Suprapubic skin (tissue), 4 donors: ENCODE measurements around the gene MAST4. TPM values are rescaled to one million over a fixed set of nuclear protein-coding genes. Genes with fewer than 3 reads are reported as not detected.
A peak's percentile ranks its signal among the peaks of the same experiment; 100 is the strongest.

Source experiments
- DNase-seq, 2 donors: peaks; one replicate each; pipeline ENCODE4 v3.0.0-alpha.2; 2019; ENCODE audit warnings: low spot score in 2 of 2
- H3K27ac ChIP-seq: fragments of 200-600 bp; sonication (generic); one replicate; pipeline ENCODE4 v1.5.1; 2019
- H3K27me3 ChIP-seq: fragments of 200-600 bp; sonication (generic); one replicate; pipeline ENCODE4 v1.5.1; 2019
- H3K36me3 ChIP-seq: fragments of 200-600 bp; sonication (generic); one replicate; pipeline ENCODE4 v1.5.1; 2019
- H3K4me1 ChIP-seq: fragments of 200-600 bp; sonication (generic); one replicate; pipeline ENCODE4 v1.5.1; 2019
- H3K4me3 ChIP-seq: fragments of 200-600 bp; sonication (generic); one replicate; pipeline ENCODE4 v1.5.1; 2019; ENCODE audit warnings: mild to moderate bottlenecking
- H3K9me3 ChIP-seq: fragments of 200-600 bp; sonication (generic); one replicate; pipeline ENCODE4 v1.5.1; 2019
- EP300 ChIP-seq: sonication (generic); formaldehyde crosslinking; IDR thresholded peaks from one replicate; pipeline ENCODE4 v1.6.1; 2017; ENCODE audit warnings: antibody characterized with exemption
- POLR2A ChIP-seq, 2 donors: fragments of 450-650 bp; IDR thresholded peaks; one replicate each; pipeline ENCODE4 v1.6.1; 2017; ENCODE audit warnings: antibody characterized with exemption in 2 of 2, mild to moderate bottlenecking in 2 of 2, moderate library complexity in 2 of 2
- POLR2AphosphoS5 ChIP-seq, 3 donors: sonication (generic); formaldehyde crosslinking; IDR thresholded peaks; one replicate each; pipeline ENCODE4 v1.6.1; 2017; ENCODE audit warnings: antibody characterized with exemption in 3 of 3
- WGBS: methylation state at CpG from one replicate; pipeline ENCODE4 v1.1.5; 2018; 5-methylcytosine and 5-hydroxymethylcytosine counted together
- total RNA-seq, 4 donors: library from RNA; depleted of rRNA; stranded (reverse); fragments of >200 nt; gene quantifications; one replicate each; pipeline ENCODE4 v1.1.0, GENCODE V29; 2016
- TF ChIP-seq, protein P1 (sequence below), 2 donors: fragments of 200-600 bp in 1 of 2; fragments of 450-650 bp in 1 of 2; sonication (generic) in 1 of 2; IDR thresholded peaks; one replicate each; pipeline ENCODE4 v1.5.1; 2016 to 2019; ENCODE audit warnings: antibody characterized with exemption in 2 of 2, mild to moderate bottlenecking in 1 of 2, moderate library complexity in 1 of 2

Gene MAST4
- total RNA-seq, 4 donors from 2014 or later: 79.2 to 144 (median 98.1) TPM

DNA sequence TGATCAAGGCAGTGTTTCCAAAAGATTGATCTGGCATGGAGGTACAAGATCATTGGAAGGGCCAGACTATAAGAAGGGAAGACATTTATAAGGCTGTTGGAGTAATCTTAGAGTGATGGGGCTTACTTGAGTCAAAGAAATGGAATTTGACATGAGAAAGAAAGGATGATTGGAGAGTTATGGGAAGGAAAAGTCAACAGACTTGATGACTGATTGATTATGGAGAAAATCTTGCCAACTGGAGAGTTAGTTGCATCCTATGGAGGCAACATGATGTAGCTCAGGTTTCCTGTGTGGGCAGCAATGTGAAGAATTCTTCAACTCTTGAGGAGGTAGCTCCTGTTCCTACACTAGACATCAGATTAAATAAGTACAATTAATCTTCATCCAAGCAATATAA is 10.9 kb upstream of the MAST4 start:
- H3K36me3 ChIP-seq: no peaks in the 10 kb centered on the region
- no peak for DNase-seq
- no peaks in the 10 kb centered on the region for H3K9me3 ChIP-seq
- no peaks in the 10 kb centered on the region for H3K4me1 ChIP-seq
- H3K27ac ChIP-seq: no peak overlapping the region
- H3K27me3 ChIP-seq: no peaks in the 10 kb centered on the region
- no peak for TF ChIP-seq EP300
- no peak for TF ChIP-seq POLR2AphosphoS5 (IDR thresholded peaks at IDR 0.05)
- TF ChIP-seq, protein P1, sequence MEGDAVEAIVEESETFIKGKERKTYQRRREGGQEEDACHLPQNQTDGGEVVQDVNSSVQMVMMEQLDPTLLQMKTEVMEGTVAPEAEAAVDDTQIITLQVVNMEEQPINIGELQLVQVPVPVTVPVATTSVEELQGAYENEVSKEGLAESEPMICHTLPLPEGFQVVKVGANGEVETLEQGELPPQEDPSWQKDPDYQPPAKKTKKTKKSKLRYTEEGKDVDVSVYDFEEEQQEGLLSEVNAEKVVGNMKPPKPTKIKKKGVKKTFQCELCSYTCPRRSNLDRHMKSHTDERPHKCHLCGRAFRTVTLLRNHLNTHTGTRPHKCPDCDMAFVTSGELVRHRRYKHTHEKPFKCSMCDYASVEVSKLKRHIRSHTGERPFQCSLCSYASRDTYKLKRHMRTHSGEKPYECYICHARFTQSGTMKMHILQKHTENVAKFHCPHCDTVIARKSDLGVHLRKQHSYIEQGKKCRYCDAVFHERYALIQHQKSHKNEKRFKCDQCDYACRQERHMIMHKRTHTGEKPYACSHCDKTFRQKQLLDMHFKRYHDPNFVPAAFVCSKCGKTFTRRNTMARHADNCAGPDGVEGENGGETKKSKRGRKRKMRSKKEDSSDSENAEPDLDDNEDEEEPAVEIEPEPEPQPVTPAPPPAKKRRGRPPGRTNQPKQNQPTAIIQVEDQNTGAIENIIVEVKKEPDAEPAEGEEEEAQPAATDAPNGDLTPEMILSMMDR (IDR thresholded peaks at IDR 0.05): no peak
- no peak for TF ChIP-seq POLR2A (IDR thresholded peaks at IDR 0.05)
- no peak overlapping the region for H3K4me3 ChIP-seq

DNA sequence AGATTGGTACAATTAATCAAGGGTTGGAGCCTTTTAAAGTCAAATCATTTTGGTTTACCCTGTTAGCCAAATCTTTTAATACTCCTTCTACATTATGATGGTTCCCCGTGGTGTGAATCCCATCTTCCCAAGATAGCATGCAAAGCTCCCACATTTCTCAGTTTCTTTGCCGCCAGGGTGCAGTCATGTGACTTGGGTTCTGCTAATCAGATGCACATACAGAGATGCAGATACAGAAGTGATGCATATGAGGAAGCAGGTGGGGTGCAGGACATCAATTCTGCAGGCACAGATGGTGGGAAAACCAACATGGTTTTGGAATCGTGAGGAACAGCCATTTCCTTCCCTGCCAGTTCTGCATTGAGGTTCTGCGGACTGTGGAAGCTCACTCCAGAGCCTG is 8.4 kb upstream of the MAST4 start:
- Histone ChIP-seq H3K9me3 (no peaks in the 10 kb centered on the region), H3K36me3 (no peaks in the 10 kb centered on the region), H3K4me3 (no peak overlapping the region), H3K4me1 (no peaks in the 10 kb centered on the region), H3K27me3 (peaks cover 6% of the 10 kb centered on the region), H3K27ac (no peak overlapping the region)
- 84% methylated on average over 4 of the region's 4 CpGs for WGBS
- TF ChIP-seq, protein P1 (IDR thresholded peaks at IDR 0.05): no peak
- TF ChIP-seq POLR2AphosphoS5 (IDR thresholded peaks at IDR 0.05) (no peak), POLR2A (IDR thresholded peaks at IDR 0.05) (no peak), EP300 (no peak)
- no peak for DNase-seq

DNA sequence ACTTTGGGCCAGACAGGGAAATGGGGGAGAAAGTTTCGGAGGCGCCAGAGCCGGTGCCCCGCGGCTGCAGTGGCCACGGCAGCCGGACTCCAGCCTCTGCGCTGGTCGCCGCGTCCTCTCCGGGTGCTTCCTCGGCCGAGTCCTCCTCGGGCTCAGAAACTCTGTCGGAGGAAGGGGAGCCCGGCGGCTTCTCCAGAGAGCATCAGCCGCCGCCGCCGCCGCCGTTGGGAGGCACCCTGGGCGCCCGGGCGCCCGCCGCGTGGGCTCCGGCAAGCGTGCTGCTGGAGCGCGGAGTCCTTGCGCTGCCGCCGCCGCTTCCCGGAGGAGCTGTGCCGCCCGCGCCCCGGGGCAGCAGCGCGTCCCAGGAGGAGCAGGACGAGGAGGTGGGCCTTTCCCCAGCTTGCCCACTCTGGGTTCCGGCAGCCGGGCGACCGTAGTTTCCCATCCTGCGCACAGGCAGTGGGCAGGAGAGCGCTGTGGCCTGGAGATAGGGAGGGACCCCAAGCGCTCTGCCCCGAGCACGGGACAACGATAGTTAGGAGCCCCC is 516 bp downstream of the MAST4 start:
- WGBS: 0% methylated on average over 11 of the region's 56 CpGs
- no peaks in the 10 kb centered on the region for H3K9me3 ChIP-seq
- TF ChIP-seq, protein P1 (IDR thresholded peaks at IDR 0.05): no peak
- no peak for TF ChIP-seq POLR2AphosphoS5 (IDR thresholded peaks at IDR 0.05)
- no peak for TF ChIP-seq EP300
- no peak for TF ChIP-seq POLR2A (IDR thresholded peaks at IDR 0.05)
- H3K27me3 ChIP-seq: peaks cover 5% of the 10 kb centered on the region
- H3K27ac ChIP-seq: peak overlapping the region; percentile 53
- peak overlapping the region; percentile 66 for H3K4me3 ChIP-seq
- no peaks in the 10 kb centered on the region for H3K36me3 ChIP-seq
- peaks cover 26% of the 10 kb centered on the region for H3K4me1 ChIP-seq
- DNase-seq: no peak

DNA sequence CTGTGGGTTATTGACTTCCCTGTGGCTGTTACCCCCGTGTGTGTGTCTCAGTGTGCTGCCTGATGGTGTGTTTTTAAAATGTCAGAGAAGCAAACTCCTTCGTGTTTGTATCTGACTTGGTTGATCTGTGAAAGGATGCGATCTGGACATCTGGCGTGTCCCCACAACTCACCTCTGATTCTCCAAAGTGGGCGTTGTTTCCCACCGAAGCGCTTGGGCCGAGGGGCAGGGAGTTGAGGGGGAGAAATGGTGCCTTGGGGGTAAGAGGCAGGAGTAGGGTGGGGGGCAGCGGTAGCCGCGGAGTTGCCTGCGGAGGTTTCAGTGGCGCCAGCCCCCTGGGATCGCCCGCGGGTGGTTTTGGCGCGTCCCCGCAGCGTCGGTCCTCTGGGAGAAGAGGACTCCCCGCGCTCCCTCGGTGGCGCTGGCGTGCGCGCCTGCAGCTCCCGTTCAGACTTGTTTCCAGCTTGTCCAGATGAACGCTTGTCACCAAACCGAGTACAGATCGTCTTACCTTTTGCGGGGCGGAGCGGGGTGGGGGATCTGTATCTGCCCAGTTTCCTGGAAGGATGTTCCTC is 1.1 kb downstream of the MAST4 start:
- DNase-seq: peak in 1 of 2 donors; percentile 57
- TF ChIP-seq POLR2AphosphoS5 (IDR thresholded peaks at IDR 0.05) (no peak), POLR2A (IDR thresholded peaks at IDR 0.05) (no peak), EP300 (no peak)
- TF ChIP-seq, protein P1 (IDR thresholded peaks at IDR 0.05): no peak
- Histone ChIP-seq H3K36me3 (no peaks in the 10 kb centered on the region), H3K4me1 (peaks cover 26% of the 10 kb centered on the region), H3K9me3 (no peaks in the 10 kb centered on the region), H3K4me3 (peak overlapping the region; percentile 66), H3K27ac (no peak overlapping the region), H3K27me3 (peaks cover 5% of the 10 kb centered on the region)
- WGBS: 0% methylated on average over 35 of the region's 35 CpGs

DNA sequence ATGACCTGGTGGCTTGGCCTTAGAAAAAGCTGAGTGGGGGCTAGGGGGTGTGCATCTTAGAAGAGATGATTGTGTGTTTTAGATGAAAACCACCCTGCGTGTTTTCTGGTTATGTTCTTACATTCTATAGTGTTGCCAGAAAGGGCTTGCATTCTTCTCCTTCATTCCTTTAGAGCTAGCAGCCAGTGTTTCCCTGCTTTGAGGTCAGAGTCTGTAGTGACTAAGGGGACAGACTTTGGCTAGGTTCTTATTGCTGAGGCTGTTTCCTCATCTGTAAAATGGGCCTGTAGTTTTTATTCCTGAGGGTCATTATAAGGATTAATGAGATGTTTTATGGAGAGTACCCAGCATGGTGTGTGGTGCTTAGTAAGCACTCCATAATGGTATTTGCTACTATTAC is 6.4 kb downstream of the MAST4 start:
- Histone ChIP-seq H3K4me1 (peaks cover 6% of the 10 kb centered on the region), H3K27me3 (no peaks in the 10 kb centered on the region), H3K9me3 (no peaks in the 10 kb centered on the region), H3K4me3 (no peak overlapping the region), H3K27ac (no peak overlapping the region), H3K36me3 (no peaks in the 10 kb centered on the region)
- WGBS: 96% methylated on average over 1 of the region's 1 CpG
- TF ChIP-seq, protein P1 (IDR thresholded peaks at IDR 0.05): no peak
- TF ChIP-seq POLR2AphosphoS5 (IDR thresholded peaks at IDR 0.05): no peak
- no peak for TF ChIP-seq EP300
- TF ChIP-seq POLR2A (IDR thresholded peaks at IDR 0.05): no peak
- DNase-seq: no peak
